HCT116 (cell line): ENCODE data around the gene PLA2R1. TPM values are rescaled to one million over a fixed set of nuclear protein-coding genes. Genes with fewer than 3 reads are reported as not detected.

Experiments
- ATAC-seq: fragments of 200-7000 bp; cut with Tn5 transposase; 2 replicates; pipeline ENCODE4 v1.9.1; 2020; ENCODE audit warnings: mild to moderate bottlenecking, moderate library complexity
- BruUV-seq: library from RNA; stranded (reverse); fragments of 400-500 nt; replicated peaks from 2 replicates; lab custom pipeline; 2021; lab: Mats Ljungman, UMichigan
- CTCF ChIA-PET: fragments of 300-600 bp; sonication (Branson Sonifier 250); formaldehyde crosslinking; loops from one replicate; lab custom pipeline; 2021; ENCODE audit warnings: antibody characterized with exemption; lab: Charles Lee
- POLR2A ChIA-PET: fragments of 300-600, 350-600 bp; sonication (Branson Sonifier 250); formaldehyde crosslinking; loops from one replicate; lab custom pipeline; 2021; ENCODE audit warnings: antibody characterized with exemption; lab: Charles Lee
- RAD21 ChIA-PET, 2 experiments: fragments of 300-600 bp; sonication (Branson Sonifier 250); formaldehyde crosslinking; loops; one replicate each; lab custom pipeline; 2023; ENCODE audit warnings: low total read pairs in 2 of 2; ENCODE audit not compliant: uncharacterized antibody in 2 of 2, unreplicated experiment in 2 of 2, low non-redundant PET in 1 of 2; lab: Charles Lee
- DNase-seq: peaks from one replicate; pipeline ENCODE4 v3.0.0-alpha.2; 2010; ENCODE audit warnings: low read depth, low spot score
- H2AFZ ChIP-seq: fragments of 200-600 bp; shearing (Covaris generic), sonication (generic); 2 replicates; pipeline ENCODE4 v1.6.1; 2017; ENCODE audit warnings: low read depth, mixed run types, mixed read lengths, antibody characterized with exemption, low read length; ENCODE audit not compliant: poor library complexity, severe bottlenecking
- H3K27ac ChIP-seq: 2 replicates; pipeline ENCODE4 v1.5.1; 2012; ENCODE audit warnings: low read depth, low read length
- H3K27me3 ChIP-seq: fragments of 200-600 bp; sonication (generic); 2 replicates; pipeline ENCODE4 v1.6.1; 2016; ENCODE audit warnings: mixed run types, low read length, mixed read lengths; ENCODE audit not compliant: insufficient read depth
- H3K36me3 ChIP-seq, 2 experiments: fragments of 200-500 bp in 1 of 2; fragments of 200-600 bp in 1 of 2; sonication (Bioruptor generic) in 1 of 2; sonication (generic) in 1 of 2; 2 replicates each; pipeline versions ENCODE4 v1.5.1 to v1.6.1; 2014 to 2016; ENCODE audit warnings: low read length in 2 of 2, inconsistent platforms in 1 of 2, mixed read lengths in 1 of 2, mixed run types in 1 of 2; ENCODE audit not compliant: insufficient read depth in 2 of 2, control insufficient read depth in 1 of 2
- H3K4me1 ChIP-seq, 2 experiments: fragments of 200-600 bp in 1 of 2; sonication (generic) in 1 of 2; 2 replicates each; pipeline versions ENCODE4 v1.5.1 to v1.6.1; 2012 to 2017; ENCODE audit warnings: low read length in 2 of 2, inconsistent platforms in 1 of 2, mild to moderate bottlenecking in 1 of 2, mixed read lengths in 1 of 2, mixed run types in 1 of 2, moderate library complexity in 1 of 2; ENCODE audit not compliant: insufficient read depth in 2 of 2, control insufficient read depth in 1 of 2
- H3K4me2 ChIP-seq: fragments of 200-600 bp; sonication (generic); 2 replicates; pipeline ENCODE4 v1.6.1; 2017; ENCODE audit warnings: mixed run types, low read length, mixed read lengths
- H3K4me3 ChIP-seq, 2 experiments: fragments of 200-600 bp in 1 of 2; sonication (generic) in 1 of 2; replicated peaks in 1 of 2; 2 replicates each; pipeline ENCODE4 v1.5.1; 2011 to 2016; ENCODE audit warnings: low read length in 2 of 2, control low read depth in 1 of 2, low read depth in 1 of 2, mild to moderate bottlenecking in 1 of 2, mixed read lengths in 1 of 2, mixed run types in 1 of 2
- H3K79me2 ChIP-seq: fragments of 200-600 bp; sonication (generic); 2 replicates; pipeline ENCODE4 v1.6.1; 2017; ENCODE audit warnings: mild to moderate bottlenecking, mixed run types, low read length, moderate library complexity, mixed read lengths; ENCODE audit not compliant: insufficient read depth
- H3K9ac ChIP-seq: fragments of 200-600 bp; sonication (generic); 2 replicates; pipeline ENCODE4 v1.6.1; 2016; ENCODE audit warnings: low read length, mixed read lengths
- H3K9me2 ChIP-seq: fragments of 200-600 bp; sonication (generic), shearing (Covaris generic); 2 replicates; pipeline ENCODE4 v1.6.1; 2017; ENCODE audit warnings: mixed run types, mild to moderate bottlenecking, moderate library complexity; ENCODE audit not compliant: insufficient read depth
- H3K9me3 ChIP-seq, 2 experiments: fragments of 200-500 bp in 1 of 2; fragments of 200-600 bp in 1 of 2; sonication (Bioruptor generic) in 1 of 2; sonication (generic) in 1 of 2; 2 replicates each; pipeline ENCODE4 v1.6.1; 2014 to 2017; ENCODE audit warnings: low read length in 2 of 2, mixed read lengths in 2 of 2, inconsistent platforms in 1 of 2, low read depth in 1 of 2, mild to moderate bottlenecking in 1 of 2, mixed run types in 1 of 2, moderate library complexity in 1 of 2; ENCODE audit not compliant: control insufficient read depth in 1 of 2, insufficient read depth in 1 of 2
- H4K20me1 ChIP-seq: fragments of 200-600 bp; sonication (generic), shearing (Covaris generic); 2 replicates; pipeline ENCODE4 v1.6.1; 2017; ENCODE audit warnings: mixed run types, mild to moderate bottlenecking, moderate library complexity; ENCODE audit not compliant: insufficient read depth
- CBX3 ChIP-seq: IDR thresholded peaks from 2 replicates; pipeline ENCODE4 v1.6.1; 2012; ENCODE audit warnings: low read depth
- EGR1 ChIP-seq: IDR thresholded peaks from 2 replicates; pipeline ENCODE4 v1.6.1; 2012; ENCODE audit warnings: low read depth
- ELF1 ChIP-seq: IDR thresholded peaks from 2 replicates; pipeline ENCODE4 v1.6.1; 2012; ENCODE audit warnings: low read depth, borderline replicate concordance
- EZH2 ChIP-seq: fragments of 200-600 bp; sonication (generic); IDR thresholded peaks from 2 replicates; pipeline ENCODE4 v1.6.1; 2017; ENCODE audit warnings: antibody characterized with exemption, mixed run types
- EZH2phosphoT487 ChIP-seq: fragments of 200-600 bp; IDR thresholded peaks from 2 replicates; pipeline ENCODE4 v1.6.1; 2018; ENCODE audit warnings: antibody characterized with exemption, borderline replicate concordance
- FOSL1 ChIP-seq: IDR thresholded peaks from 2 replicates; pipeline ENCODE4 v1.6.1; 2012; ENCODE audit warnings: low read depth
- JUND ChIP-seq: IDR thresholded peaks from 2 replicates; pipeline ENCODE4 v1.6.1; 2012
- POLR2AphosphoS5 ChIP-seq: IDR thresholded peaks from 2 replicates; pipeline ENCODE4 v1.6.1; 2011; ENCODE audit warnings: mild to moderate bottlenecking, low read depth, low read length, moderate library complexity
- RAD21 ChIP-seq: IDR thresholded peaks from 2 replicates; pipeline ENCODE4 v1.6.1; 2012; ENCODE audit warnings: low read depth, mild to moderate bottlenecking
- TCF7L2 ChIP-seq: IDR thresholded peaks from 2 replicates; pipeline ENCODE4 v1.7.0; 2011; ENCODE audit warnings: borderline replicate concordance, inconsistent platforms; ENCODE audit not compliant: insufficient read depth, insufficient read length; ENCODE audit errors: extremely low read depth
- YY1 ChIP-seq: IDR thresholded peaks from 2 replicates; pipeline ENCODE4 v1.6.1; 2011; ENCODE audit warnings: low read length, low read depth, moderate library complexity, mild to moderate bottlenecking; ENCODE audit not compliant: insufficient replicate concordance; ENCODE audit errors: extremely low read depth
- intact Hi-C: fragments of 100-400 bp; cut with micrococcal nuclease; formaldehyde crosslinking; loops from 2 replicates; pipeline ENCODE4 v1.10.0; 2022
- total RNA-seq: library from RNA; stranded (reverse); gene quantifications from one replicate; pipeline ENCODE4 v1.2.1, GENCODE V29; 2021; ENCODE audit not compliant: unreplicated experiment

Gene PLA2R1
- total RNA-seq, 1 experiment from 2014 or later, result 0.34 TPM

DNA sequence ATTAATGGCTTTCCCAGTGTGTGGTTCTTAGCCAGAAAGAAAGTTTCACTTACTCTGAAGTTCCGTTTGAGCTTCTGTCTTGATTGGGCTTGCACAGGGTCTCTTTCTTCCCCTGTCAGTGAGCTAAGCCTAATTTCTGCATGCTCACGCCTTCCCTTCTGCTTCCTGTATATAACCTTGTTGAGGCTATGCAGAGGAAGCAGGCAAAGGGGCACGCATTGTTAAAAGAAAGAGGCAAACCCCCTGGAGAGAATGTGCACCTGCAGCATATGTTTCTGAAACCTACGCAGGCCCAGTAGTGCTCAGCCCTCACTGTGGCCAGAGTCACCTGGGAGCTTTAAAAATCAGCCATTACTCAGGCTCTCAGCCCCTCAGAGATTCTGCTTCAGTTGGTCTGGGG is 14.5 kb upstream of the PLA2R1 start:
- Histone ChIP-seq H3K27me3 (no peaks in the 10 kb centered on the region), H3K9me2 (no peaks in the 10 kb centered on the region), H3K27ac (no peak overlapping the region), H3K36me3 (no peaks in the 10 kb centered on the region), H3K9me3 (no peaks in the 10 kb centered on the region), H3K4me2 (no peak overlapping the region), H3K9ac (no peak overlapping the region), H2AFZ (no peak overlapping the region), H3K4me1 (no peaks in the 10 kb centered on the region), H3K4me3 (no peak overlapping the region), H3K79me2 (no peaks in the 10 kb centered on the region), H4K20me1 (no peaks in the 10 kb centered on the region)
- no TSS peak for BruUV-seq
- intact Hi-C loops, result no loop called here
- DNase-seq, result no peak
- RAD21 ChIA-PET, result no interaction called here
- TF ChIP-seq TCF7L2, result no peak
- no peak for TF ChIP-seq EGR1
- POLR2A ChIA-PET, result no interaction called here
- ATAC-seq, result no peak
- CTCF ChIA-PET, result interaction anchor here (1.5 kb wide), 1 partner anchor 33 kb away, joined by 4 read pairs; no protein-coding TSS in a partner anchor

DNA sequence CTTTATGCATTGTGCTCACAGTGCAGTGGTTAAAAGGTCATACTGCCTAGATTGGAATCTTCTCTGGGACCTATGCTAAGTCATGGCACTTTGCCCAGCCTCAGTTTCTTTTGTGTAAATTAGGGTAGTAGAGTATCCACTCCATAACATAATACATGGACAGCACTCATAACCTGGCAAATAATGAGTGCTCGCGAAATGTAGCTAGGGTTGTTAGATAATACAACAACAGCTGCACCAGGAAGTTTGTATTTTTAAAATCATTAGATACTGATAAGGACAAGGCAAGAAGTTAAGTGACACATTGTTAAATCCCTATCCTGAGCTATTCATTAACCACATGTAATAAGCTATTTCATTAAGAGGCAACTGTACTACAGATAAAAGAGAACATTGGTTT is 13.8 kb upstream of the PLA2R1 start:
- ATAC-seq, result no peak
- Histone ChIP-seq H2AFZ (no peak overlapping the region), H4K20me1 (no peaks in the 10 kb centered on the region), H3K27ac (no peak overlapping the region), H3K9me2 (no peaks in the 10 kb centered on the region), H3K4me3 (no peak overlapping the region), H3K4me1 (no peaks in the 10 kb centered on the region), H3K4me2 (no peak overlapping the region), H3K79me2 (no peaks in the 10 kb centered on the region), H3K9me3 (no peaks in the 10 kb centered on the region), H3K27me3 (no peaks in the 10 kb centered on the region), H3K9ac (no peak overlapping the region), H3K36me3 (no peaks in the 10 kb centered on the region)
- intact Hi-C loops, result no loop called here
- no peak for TF ChIP-seq JUND
- no peak for TF ChIP-seq RAD21
- TF ChIP-seq FOSL1, result no peak
- no peak for TF ChIP-seq CBX3
- TF ChIP-seq EZH2, result no peak
- TF ChIP-seq ELF1, result no peak
- TF ChIP-seq EZH2phosphoT487, result no peak
- no peak for TF ChIP-seq POLR2AphosphoS5
- TF ChIP-seq YY1, result no peak
- ChIA-PET RAD21 (no interaction called here), POLR2A (no interaction called here), CTCF (interaction anchor here (1.5 kb wide), 1 partner anchor 34 kb away, joined by 4 read pairs; no protein-coding TSS in a partner anchor)
- no TSS peak for BruUV-seq
- no peak for DNase-seq
